Measurements from ENCODE around the gene HOOK2. TPM values are rescaled to one million over a fixed set of nuclear protein-coding genes. Genes with fewer than 3 reads are reported as not detected.
A peak's percentile ranks its signal among the peaks of the same experiment; 100 is the strongest.
"Not testable (repeated sequence)": the region's sequence is repeated elsewhere in the genome, so short reads cannot be mapped to it uniquely, and the experiment has no call there.

Gene HOOK2
- total RNA-seq, 1 donor from 2014 or later = 14.8 TPM

DNA sequence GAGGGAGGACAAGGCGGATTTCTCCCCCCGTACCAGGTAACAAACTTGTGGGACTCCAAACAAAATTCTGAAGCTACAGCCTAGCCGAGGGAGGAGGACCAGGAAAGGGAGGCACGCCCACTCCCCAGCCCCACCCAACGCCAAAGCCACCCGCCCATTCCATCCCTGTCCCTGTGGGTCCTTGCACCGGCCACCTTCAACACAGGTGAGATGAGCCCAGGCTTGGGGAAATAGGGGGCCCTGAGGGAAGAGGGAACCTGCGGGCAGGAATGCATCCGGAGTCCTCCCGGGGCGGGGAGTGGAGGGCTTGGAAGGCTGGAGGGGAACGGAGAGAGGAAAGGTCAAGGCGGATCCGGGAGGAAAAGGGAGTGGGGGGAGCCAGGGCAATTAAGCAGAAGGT is 23.7 kb downstream of the HOOK2 start, which contains the start of gene BEST2:
TSS of gene BEST2 (plus strand) at position 157 of the 400 bp plus-strand sequence. CDS start 802 bp downstream, outside the sequence.
- DNase-seq = no peak

GRCh38 chr19:12750851-12751250 is 24.5 kb downstream of the HOOK2 start:
- DNase-seq = no peak

GRCh38 chr19:12749938-12750521 is 25.3 kb downstream of the HOOK2 start:
- peak; percentile 20 for DNase-seq

GRCh38 chr19:12748489-12748888 is 26.9 kb downstream of the HOOK2 start:
- no peak for DNase-seq

DNA sequence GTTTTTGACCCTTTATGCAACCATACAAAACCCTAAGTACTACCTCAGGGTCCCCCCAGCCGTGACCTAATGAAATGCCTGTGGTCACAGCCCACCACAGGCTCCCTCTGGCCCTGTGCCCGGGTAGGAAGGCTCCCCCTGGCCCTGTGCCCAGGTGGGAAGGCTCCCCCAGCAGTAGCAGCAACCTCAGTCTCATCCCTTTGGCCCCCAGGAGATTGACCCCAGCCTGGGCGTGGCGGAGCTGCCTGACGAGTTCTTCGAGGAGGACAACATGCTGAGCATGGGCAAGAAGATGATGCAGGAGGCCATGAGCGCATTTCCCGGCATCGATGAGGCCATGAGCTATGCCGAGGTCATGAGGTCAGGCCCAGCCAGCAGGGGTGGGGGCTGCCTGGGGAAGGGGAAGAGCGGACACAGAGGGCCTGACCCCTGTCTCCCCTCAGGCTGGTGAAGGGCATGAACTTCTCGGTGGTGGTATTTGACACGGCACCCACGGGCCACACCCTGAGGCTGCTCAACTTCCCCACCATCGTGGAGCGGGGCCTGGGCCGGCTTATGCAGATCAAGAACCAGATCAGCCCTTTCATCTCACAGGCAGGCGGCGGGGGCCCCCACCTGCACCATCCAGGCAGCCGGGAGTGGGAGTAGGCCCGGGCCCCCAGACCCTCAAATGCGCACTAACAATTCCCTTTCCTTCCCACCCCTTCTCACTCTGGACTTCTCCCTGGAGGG is 30.0 kb downstream of the HOOK2 start:
- DNase-seq = no peak

- DNase-seq = no peak
Measured at GRCh38 chr19:12737835-12738351, 37.5 kb downstream of the HOOK2 start.

DNA sequence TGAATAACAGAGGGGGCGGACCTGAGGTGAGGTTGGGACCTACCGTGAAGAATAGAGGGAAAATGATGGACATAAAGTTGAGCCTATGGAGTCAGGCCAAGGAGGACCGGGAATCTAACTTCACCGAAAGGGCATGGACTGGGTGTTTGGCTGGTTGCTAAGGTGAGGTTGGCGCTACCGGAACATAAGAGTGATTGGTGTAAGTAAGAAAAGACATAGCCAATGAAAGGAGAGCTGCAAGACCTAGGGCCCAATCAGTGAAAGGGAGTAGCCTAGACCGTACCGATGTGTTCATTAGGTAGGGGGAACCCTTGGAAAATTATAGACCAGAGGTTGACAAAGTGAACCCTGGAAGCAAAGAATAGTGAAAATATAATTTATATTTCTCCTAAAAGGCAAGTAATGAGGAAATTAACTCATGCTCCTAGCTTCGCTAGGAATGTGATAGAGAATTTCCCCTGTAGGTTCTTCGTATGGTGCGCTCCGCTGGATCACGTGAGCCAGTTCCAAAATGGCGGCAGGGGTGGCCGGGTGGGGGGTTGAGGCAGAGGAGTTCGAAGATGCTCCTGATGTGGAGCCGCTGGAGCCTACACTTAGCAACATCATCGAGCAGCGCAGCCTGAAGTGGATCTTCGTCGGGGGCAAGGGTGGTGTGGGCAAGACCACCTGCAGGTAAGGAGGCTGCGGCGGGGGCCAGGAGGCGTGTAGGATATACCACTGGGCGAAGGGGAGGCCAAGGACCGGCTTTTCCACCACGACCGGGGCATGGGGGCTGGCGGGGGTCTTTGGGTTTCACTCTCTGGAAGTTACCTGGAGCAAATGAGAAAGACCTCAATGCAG is 38.1 kb downstream of the HOOK2 start, which contains the start of gene GET3:
TSS of gene GET3 (plus strand) at position 503 of the 840 bp plus-strand sequence. CDS start at position 512, 9 bp downstream.
- peak; percentile 100 for DNase-seq

DNA sequence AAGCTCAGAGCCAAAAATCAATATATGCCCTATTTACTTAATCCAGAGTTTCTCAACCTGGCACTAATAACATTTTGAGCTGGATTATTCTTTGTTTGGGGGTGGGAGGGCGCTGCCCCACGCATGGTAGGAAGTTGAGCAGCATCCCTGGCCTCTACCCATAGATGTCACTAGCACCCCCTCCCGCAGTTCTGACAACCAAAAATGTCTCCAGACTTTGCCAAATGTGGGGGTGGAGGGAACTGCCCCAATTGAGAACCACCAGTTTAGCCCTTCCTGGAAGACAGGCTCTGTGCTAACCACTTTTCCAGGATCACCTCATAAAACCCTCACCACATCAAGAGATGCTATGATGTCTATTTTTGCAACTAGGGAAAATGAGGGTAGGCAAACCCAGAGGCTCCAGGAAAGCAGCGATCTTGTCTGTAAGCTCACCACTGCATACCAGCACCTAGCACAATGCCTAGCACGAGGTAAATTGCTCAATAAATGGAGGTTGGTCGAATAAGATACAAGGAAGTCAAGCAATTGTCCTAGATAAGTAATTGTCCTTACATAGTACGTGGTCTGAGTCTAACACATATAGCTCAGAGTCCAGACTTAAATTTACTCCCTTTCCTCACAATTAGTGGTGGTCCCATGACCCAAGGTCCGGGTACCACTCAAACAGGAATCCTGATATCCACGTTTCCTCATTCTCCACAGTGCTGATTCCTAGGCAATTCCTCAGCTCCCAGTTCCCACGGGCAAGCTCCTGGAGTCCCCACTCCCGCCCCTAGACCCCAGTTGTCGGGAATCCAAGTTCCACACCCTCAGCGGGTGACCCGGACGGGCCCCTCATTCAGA is 41.8 kb downstream of the HOOK2 start:
- peak; percentile 44 for DNase-seq

DNA sequence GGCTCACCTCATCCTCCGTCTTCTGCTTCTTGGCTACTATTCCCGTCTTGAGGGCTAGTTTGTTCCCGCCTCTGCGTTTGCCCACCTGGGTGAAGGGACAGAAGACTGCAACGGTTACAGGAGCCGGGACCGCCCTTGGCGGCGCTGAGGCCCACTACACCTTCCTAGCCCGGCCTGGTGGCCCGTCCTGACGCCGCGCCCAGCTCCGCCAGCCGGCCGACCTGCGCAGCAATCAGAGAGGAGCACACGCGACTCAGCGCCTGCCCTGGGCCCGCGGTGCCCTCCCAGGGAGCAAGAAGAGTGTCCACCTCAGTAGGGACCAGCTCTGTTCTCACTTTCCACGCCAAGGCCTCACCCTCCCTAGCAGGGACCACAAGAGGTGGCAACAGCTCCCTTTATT is 44.0 kb downstream of the HOOK2 start:
- no peak for DNase-seq

GRCh38 chr19:12730064-12730463 is 45.3 kb downstream of the HOOK2 start:
- DNase-seq = no peak

DNA sequence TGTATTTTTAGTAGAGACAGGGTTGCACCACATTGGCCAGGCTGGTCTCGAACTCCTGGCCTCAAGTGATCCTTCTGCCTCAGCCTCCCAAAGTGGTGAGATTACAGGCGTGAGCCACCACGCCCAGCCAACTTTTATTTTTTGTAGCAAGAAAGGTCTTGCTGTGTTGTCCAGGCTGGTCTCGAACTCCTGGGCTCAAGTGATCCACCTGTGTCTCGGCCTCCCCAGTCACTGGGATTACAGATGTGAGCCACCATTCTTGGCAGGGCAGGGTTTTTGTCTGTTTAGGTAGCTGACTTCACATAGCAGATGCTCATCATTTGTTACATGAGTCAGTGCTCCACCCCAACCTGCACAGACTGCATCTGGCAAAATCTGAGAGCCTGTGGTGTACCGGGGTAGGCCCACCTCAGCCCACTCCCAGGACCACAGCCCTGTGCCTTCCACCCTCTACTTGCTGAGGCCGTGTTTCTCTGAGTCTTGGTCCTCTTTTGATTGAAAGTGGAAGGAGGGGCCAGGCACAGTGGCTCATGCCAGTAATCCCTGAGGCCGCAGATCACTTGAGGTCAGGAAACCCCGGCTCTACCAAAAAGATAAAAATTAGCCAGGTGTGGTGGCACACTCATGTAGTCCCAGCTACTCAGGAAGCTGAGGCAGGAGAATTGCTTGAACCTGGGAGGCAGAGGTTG is 47.5 kb downstream of the HOOK2 start:
- no peak for DNase-seq

GRCh38 chr19:12726988-12727316 is 48.4 kb downstream of the HOOK2 start:
- no peak for DNase-seq

DNA sequence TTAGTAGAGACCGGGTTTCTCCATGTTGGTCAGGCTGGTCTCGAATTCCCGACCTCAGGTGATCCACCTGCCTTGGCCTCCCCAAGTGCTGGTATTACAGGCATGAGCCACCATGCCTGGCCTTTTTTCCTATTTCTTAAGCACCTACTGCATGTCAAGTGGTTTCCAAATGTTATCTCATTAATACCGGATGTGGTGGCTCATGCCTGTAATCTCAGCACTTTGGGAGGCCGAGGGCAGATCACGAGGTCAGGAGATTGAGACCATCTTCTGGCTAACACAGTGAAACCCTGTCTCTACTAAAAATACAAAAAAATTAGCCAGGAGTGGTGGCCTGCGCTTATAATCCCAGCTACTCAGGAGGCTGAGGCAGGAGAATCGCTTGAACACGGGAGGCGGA is 49.7 kb downstream of the HOOK2 start:
- not testable (repeated sequence) for DNase-seq

GRCh38 chr19:12723641-12724426 is 51.5 kb downstream of the HOOK2 start, which contains the start of gene TNPO2:
Gene TNPO2, minus strand, starts transcription at chr19:12723932. Its CDS starts 2,955 bp downstream, at chr19:12720977.
- DNase-seq = peak; percentile 78

DNA sequence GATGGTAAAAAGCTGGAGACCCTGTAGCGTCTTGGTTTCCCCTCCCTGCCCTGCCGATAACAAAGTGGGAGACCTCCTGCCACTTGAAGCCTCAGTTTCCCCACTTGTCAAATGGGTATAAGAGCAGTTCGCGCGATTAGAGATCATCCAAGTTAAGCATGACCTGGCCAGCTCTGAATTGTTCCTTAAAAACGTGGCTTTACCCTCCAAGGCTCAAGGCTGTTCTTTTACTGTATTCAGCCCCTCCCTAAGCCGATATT is 52.0 kb downstream of the HOOK2 start:
- DNase-seq = peak; percentile 24

- DNase-seq = peak; percentile 100
Measured at GRCh38 chr19:12722566-12723380, 52.6 kb downstream of the HOOK2 start.

- DNase-seq = peak; percentile 77
Measured at GRCh38 chr19:12721656-12722565, 53.4 kb downstream of the HOOK2 start.

DNA sequence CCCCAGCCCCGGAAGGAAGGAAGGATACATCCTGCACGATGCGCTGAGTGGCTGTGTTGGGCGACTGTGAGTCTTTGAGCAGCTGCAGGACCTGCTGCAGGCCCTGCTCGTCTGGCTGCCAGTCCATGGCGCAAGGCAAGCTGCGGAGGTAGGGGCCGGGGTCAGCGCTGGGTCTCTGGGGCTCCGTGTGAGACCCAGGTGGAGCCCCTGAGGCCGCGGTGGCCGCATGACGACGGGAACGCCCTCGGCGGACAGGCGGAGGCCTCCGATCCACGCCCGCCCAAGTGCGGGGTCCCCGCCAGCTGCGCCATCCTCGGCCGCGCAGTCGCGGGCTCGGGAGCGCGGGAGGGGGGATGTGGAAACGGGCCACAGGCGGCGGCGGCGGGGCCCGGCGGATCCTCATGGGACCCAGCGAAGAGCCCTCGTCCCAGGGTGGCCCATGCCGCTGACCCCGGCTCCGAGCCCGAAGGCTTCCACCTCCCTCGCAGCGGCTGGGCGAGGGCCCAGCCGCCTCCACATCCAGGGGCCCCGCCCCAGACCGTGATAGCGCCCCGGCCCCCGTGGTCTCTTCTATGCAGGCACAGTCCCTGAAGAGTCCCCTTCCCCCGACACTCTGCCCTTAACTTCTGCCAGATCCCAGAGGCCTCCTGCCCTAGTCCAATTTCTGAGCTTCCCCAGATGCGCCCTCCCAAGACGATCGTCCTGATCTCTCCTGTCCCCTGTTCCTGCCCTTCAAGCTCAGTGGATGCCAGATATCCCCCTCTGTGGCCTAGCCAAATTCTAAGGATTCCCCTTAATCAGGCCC is 54.3 kb downstream of the HOOK2 start:
- peak; percentile 43 for DNase-seq

Data from dermis blood vessel endothelial cell (primary cell).